HUES64 (cell line): ENCODE results near the gene AATK.
"Not testable (repeated sequence)": the region's sequence is repeated elsewhere in the genome, so short reads cannot be mapped to it uniquely, and the experiment has no call there.

Experiments
- H3K27ac ChIP-seq: 2 replicates; pipeline ENCODE4 v1.7.0; 2013; ENCODE audit warnings: low read depth, low read length, inconsistent platforms
- H3K27me3 ChIP-seq: 2 replicates; pipeline ENCODE4 v1.6.1; 2013; ENCODE audit warnings: mild to moderate bottlenecking, low read length; ENCODE audit not compliant: insufficient read depth
- H3K36me3 ChIP-seq: 2 replicates; pipeline ENCODE4 v1.6.1; 2013; ENCODE audit warnings: mild to moderate bottlenecking, low read length; ENCODE audit not compliant: insufficient read depth
- H3K4me1 ChIP-seq: 2 replicates; pipeline ENCODE4 v1.6.1; 2013; ENCODE audit warnings: mild to moderate bottlenecking, low read length, moderate library complexity; ENCODE audit not compliant: insufficient read depth
- H3K4me3 ChIP-seq: 2 replicates; pipeline ENCODE4 v1.5.1; 2013; ENCODE audit warnings: mild to moderate bottlenecking, low read length, moderate library complexity
- H3K9ac ChIP-seq: 2 replicates; pipeline ENCODE4 v1.6.1; 2013; ENCODE audit warnings: mild to moderate bottlenecking, low read depth, low read length
- H3K9me3 ChIP-seq: 2 replicates; pipeline ENCODE4 v1.6.1; 2013; ENCODE audit warnings: low read depth, low read length; ENCODE audit not compliant: insufficient read depth
- WGBS: fragments of 150-250, 120-280 bp; methylation state at CpG from one replicate; pipeline ENCODE4 v1.1.7; 2013; ENCODE audit warnings: missing lambda C conversion rate; 5-methylcytosine and 5-hydroxymethylcytosine counted together

AATK gene

DNA sequence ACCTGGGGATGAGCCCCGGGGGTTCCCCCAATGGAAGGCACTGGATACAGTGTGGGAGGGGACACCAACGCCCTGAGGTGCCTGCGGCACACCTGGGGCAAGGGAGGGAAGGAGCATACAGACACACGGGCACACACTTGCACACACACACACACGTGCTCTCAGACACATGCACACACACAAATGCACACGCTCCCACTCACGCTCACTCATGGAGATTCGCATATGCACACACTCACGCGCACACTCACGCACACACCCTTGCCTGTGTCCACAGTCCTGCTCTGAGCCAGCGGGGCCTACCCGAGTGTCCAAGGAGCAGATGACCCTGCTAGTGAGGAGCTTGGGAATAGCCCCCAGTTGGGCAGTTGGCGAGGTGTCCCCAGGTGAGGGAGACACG is 17.4 kb downstream of the AATK start:
- no peak overlapping the region for H3K27ac ChIP-seq
- H3K9ac ChIP-seq = no peak overlapping the region
- H3K9me3 ChIP-seq = no peaks in the 10 kb centered on the region
- no peaks in the 10 kb centered on the region for H3K27me3 ChIP-seq
- 92% methylated on average over 15 of the region's 15 CpGs for WGBS
- no peak overlapping the region for H3K4me3 ChIP-seq
- H3K36me3 ChIP-seq = no peaks in the 10 kb centered on the region
- no peaks in the 10 kb centered on the region for H3K4me1 ChIP-seq

DNA sequence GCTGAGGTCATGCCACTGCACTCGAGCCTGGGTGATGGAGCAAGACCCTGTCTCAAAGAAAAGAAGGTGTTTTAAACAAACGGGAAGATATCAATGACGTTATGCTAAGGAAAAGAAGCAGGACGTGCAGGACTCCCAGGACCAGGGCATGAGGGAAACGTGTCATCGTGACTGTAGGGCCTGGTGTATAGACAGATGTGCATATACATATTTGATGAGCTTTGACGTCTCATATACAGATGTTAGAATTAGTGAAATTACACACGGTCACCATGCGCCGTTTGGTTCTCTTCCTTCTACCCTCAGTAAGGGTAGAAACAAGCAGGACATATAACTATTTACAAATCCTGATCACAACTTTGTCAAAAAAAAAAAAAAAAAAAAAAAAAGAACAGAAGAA is 18.3 kb downstream of the AATK start:
- Histone ChIP-seq H3K36me3 (no peaks in the 10 kb centered on the region), H3K9ac (no peak overlapping the region), H3K27me3 (no peaks in the 10 kb centered on the region), H3K4me1 (no peaks in the 10 kb centered on the region), H3K27ac (no peak overlapping the region), H3K9me3 (no peaks in the 10 kb centered on the region), H3K4me3 (no peak overlapping the region)
- WGBS = 91% methylated on average over 7 of the region's 10 CpGs

DNA sequence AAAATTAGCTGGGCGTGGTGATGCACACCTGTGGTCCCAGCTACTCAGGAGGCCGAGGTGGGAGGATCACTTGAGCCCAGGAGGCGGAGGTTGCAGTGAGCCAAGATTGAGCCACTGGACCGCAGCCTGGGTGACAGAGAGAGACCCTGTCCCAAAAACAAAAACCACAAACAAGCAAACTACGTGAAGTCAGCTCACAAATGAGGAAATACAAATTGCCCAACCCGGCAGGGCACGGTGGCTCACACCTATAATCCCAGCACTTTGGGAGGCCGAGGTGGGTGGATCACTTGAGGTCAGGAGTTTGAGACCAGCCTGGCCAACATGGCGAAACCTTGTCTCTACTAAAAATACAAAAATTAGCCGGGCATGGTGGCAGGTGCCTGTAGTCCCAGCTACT is 19.8 kb downstream of the AATK start:
- not testable (repeated sequence) for H3K27ac ChIP-seq, H3K36me3 ChIP-seq, H3K9me3 ChIP-seq, H3K4me3 ChIP-seq, H3K27me3 ChIP-seq, H3K9ac ChIP-seq, H3K4me1 ChIP-seq
- 84% methylated on average over 9 of the region's 10 CpGs for WGBS

GRCh38 chr17:81144423-81144781 is 21.6 kb downstream of the AATK start:
- Histone ChIP-seq H3K27me3 (no peaks in the 10 kb centered on the region), H3K4me1 (no peaks in the 10 kb centered on the region), H3K36me3 (no peaks in the 10 kb centered on the region), H3K4me3 (no peak overlapping the region), H3K9ac (no peak overlapping the region), H3K9me3 (no peaks in the 10 kb centered on the region), H3K27ac (no peak overlapping the region)
- WGBS = 83% methylated on average over 14 of the region's 14 CpGs

GRCh38 chr17:81143717-81144422 is 22.2 kb downstream of the AATK start:
- Histone ChIP-seq H3K9ac (no peak overlapping the region), H3K4me3 (no peak overlapping the region), H3K27me3 (no peaks in the 10 kb centered on the region), H3K36me3 (no peaks in the 10 kb centered on the region), H3K4me1 (no peaks in the 10 kb centered on the region), H3K9me3 (no peaks in the 10 kb centered on the region), H3K27ac (no peak overlapping the region)
- whole genome bisulfite sequencing = 92% methylated on average over 17 of the region's 17 CpGs

GRCh38 chr17:81143200-81143527 is 22.9 kb downstream of the AATK start:
- WGBS = 71% methylated on average over 11 of the region's 11 CpGs
- no peaks in the 10 kb centered on the region for H3K27me3 ChIP-seq
- no peak overlapping the region for H3K4me3 ChIP-seq
- no peaks in the 10 kb centered on the region for H3K9me3 ChIP-seq
- no peaks in the 10 kb centered on the region for H3K4me1 ChIP-seq
- no peak overlapping the region for H3K27ac ChIP-seq
- no peak overlapping the region for H3K9ac ChIP-seq
- no peaks in the 10 kb centered on the region for H3K36me3 ChIP-seq

DNA sequence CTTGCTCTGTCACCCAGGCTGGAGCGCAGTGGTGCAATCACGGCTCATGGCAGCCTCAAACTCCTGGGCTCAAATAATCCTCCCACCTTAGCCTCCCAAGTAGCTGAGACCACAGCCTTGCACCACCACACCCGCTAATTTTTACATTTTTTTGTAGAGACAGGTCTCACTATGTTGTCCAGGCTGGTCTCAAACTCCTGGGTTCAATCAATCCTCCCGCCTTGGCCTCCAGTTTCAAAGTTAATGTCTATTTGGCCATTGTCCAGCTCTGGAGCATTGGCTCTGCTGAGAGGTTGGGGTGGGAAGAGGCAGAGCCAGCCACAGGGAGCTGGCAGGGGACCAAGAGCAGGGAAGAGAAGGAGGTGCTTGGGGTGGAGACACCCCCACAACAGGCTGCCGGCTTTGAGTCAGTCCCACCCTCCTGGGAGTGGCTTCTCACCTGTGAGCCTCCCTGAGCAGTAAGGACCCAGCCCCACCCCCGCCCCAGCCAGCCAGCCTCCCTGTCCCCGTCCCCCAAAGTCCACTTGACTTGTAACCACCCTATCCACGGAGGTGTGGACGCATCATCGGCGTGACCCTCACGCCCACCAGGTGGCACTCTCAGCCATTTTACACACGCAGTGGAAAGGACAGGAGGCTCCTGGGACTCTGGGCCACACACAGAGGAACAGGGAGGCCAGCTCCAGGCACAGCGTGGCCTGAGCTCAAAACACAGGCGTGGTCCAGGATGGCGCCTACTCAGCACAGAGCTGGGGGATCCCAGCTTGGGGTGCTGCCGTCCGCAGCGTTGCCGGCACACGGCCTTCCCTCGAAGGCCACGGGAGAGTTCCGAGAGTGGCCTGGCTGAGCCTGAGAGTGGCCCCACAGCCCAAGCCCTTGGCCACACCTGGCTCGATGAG is 23.5 kb downstream of the AATK start:
- Histone ChIP-seq H3K4me1 (no peaks in the 10 kb centered on the region), H3K9ac (no peak overlapping the region), H3K4me3 (no peak overlapping the region), H3K27me3 (no peaks in the 10 kb centered on the region), H3K36me3 (no peaks in the 10 kb centered on the region), H3K9me3 (no peaks in the 10 kb centered on the region), H3K27ac (no peak overlapping the region)
- 70% methylated on average over 25 of the region's 25 CpGs for WGBS

GRCh38 chr17:81140695-81141094 is 25.3 kb downstream of the AATK start:
- no peaks in the 10 kb centered on the region for H3K4me1 ChIP-seq
- H3K27ac ChIP-seq = no peak overlapping the region
- H3K9me3 ChIP-seq = no peaks in the 10 kb centered on the region
- H3K27me3 ChIP-seq = no peaks in the 10 kb centered on the region
- H3K36me3 ChIP-seq = no peaks in the 10 kb centered on the region
- WGBS = 96% methylated on average over 37 of the region's 37 CpGs
- H3K4me3 ChIP-seq = no peak overlapping the region
- no peak overlapping the region for H3K9ac ChIP-seq

DNA sequence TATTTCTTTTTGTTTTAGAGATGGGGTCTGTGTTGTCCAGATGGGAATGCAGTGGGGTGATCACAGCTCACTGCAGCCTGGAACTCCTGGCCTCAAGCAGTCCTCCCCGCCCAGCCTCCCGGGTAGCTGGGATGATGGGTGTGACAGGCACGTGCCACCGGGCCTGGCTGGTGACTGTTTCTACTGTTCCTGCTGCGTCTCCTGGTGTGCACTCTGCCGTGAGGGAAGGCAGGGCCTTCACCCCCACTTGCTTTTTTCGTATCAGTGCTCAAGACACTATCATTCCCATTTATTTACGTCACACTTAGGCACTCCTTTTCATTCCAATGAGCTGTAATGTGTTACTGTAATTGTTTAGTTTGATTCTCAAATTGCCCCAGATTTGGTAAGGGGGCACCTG is 26.0 kb downstream of the AATK start:
- Histone ChIP-seq H3K27ac (no peak overlapping the region), H3K4me1 (no peaks in the 10 kb centered on the region), H3K4me3 (no peak overlapping the region), H3K9ac (no peak overlapping the region), H3K9me3 (no peaks in the 10 kb centered on the region), H3K27me3 (no peaks in the 10 kb centered on the region), H3K36me3 (no peaks in the 10 kb centered on the region)
- 87% methylated on average over 8 of the region's 8 CpGs for WGBS

- no peaks in the 10 kb centered on the region for H3K27me3 ChIP-seq
Measured at GRCh38 chr17:81139428-81139827, 26.6 kb downstream of the AATK start.

GRCh38 chr17:81138500-81138899 is 27.5 kb downstream of the AATK start:
- Histone ChIP-seq H3K4me3 (no peak overlapping the region), H3K9me3 (no peaks in the 10 kb centered on the region), H3K9ac (no peak overlapping the region), H3K27ac (no peak overlapping the region), H3K4me1 (no peaks in the 10 kb centered on the region), H3K27me3 (no peaks in the 10 kb centered on the region), H3K36me3 (no peaks in the 10 kb centered on the region)
- 93% methylated on average over 25 of the region's 25 CpGs for WGBS

More at GRCh38 chr17:81139428-81139827, 26.6 kb downstream of the AATK start:
- no peak overlapping the region for H3K4me3 ChIP-seq
- H3K9ac ChIP-seq = no peak overlapping the region
- WGBS = 84% methylated on average over 8 of the region's 8 CpGs
- H3K9me3 ChIP-seq = no peaks in the 10 kb centered on the region
- H3K27ac ChIP-seq = no peak overlapping the region
- no peaks in the 10 kb centered on the region for H3K4me1 ChIP-seq
- H3K36me3 ChIP-seq = no peaks in the 10 kb centered on the region
